Small intestine (tissue), 7 donors: ENCODE results near the gene DHX15. TPM values are rescaled to one million over a fixed set of nuclear protein-coding genes. Genes with fewer than 3 reads are reported as not detected.

Experiments
- DNase-seq, 2 donors: peaks; one replicate each; pipeline versions ENCODE4 v3.0.0 to v3.0.0-alpha.2; 2013
- FAIRE-seq: peaks from 2 replicates; lab custom pipeline; 2012; peaks lifted over from hg19 to GRCh38; lab: Jason Lieb, UNC
- H3K27ac ChIP-seq, 3 donors: one replicate each; pipeline ENCODE4 v1.5.1; 2013; ENCODE audit warnings: low read length in 2 of 3, mild to moderate bottlenecking in 2 of 3, control low read depth in 1 of 3, inconsistent platforms in 1 of 3, low read depth in 1 of 3, moderate library complexity in 1 of 3
- H3K27me3 ChIP-seq, 3 donors: one replicate each; pipeline ENCODE4 v1.6.1; 2013; ENCODE audit warnings: low read length in 3 of 3, inconsistent platforms in 1 of 3; ENCODE audit not compliant: control insufficient read depth in 3 of 3, insufficient read depth in 3 of 3
- H3K36me3 ChIP-seq, 3 donors: one replicate each; pipeline ENCODE4 v1.6.1; 2013; ENCODE audit warnings: low read length in 3 of 3, inconsistent platforms in 1 of 3, low read depth in 1 of 3, mild to moderate bottlenecking in 1 of 3, moderate library complexity in 1 of 3; ENCODE audit not compliant: control insufficient read depth in 3 of 3, insufficient read depth in 2 of 3
- H3K4me1 ChIP-seq, 3 donors: one replicate each; pipeline ENCODE4 v1.6.1; 2013; ENCODE audit warnings: low read length in 2 of 3, inconsistent platforms in 1 of 3, low read depth in 1 of 3, mild to moderate bottlenecking in 1 of 3, moderate library complexity in 1 of 3; ENCODE audit not compliant: control insufficient read depth in 3 of 3, insufficient read depth in 2 of 3
- H3K4me3 ChIP-seq, 3 donors: one replicate each; pipeline ENCODE4 v1.5.1; 2013; ENCODE audit warnings: low read length in 3 of 3, control low read depth in 1 of 3, inconsistent platforms in 1 of 3, low read depth in 1 of 3, mild to moderate bottlenecking in 1 of 3, moderate library complexity in 1 of 3
- H3K9me3 ChIP-seq, 2 donors: one replicate each; pipeline ENCODE4 v1.6.1; 2013; ENCODE audit warnings: low read depth in 1 of 2, low read length in 1 of 2; ENCODE audit not compliant: control insufficient read depth in 2 of 2, insufficient read depth in 1 of 2
- WGBS, 3 donors: extraction: QIAGEN DNeasy Blood & Tissue Kit; methylation state at CpG; one replicate each; pipeline ENCODE4 v1.1.7; 2013; 5-methylcytosine and 5-hydroxymethylcytosine counted together
- polyA plus RNA-seq, 4 donors: library from polyadenylated mRNA; stranded (reverse) in 3 of 4; unstranded in 1 of 4; fragments of 200-250 nt in 3 of 4; fragments of 120-200 nt in 1 of 4; gene quantifications; one replicate each; pipeline versions ENCODE4 v1.2.1 to v1.2.3, GENCODE V29; 2013
- donor health status: healthy with polysubstance abuse.
- donor health status: control.
- donor health status: control.
- donor health status: Bipolar disorder and iron deficiency.
- donor health status: healthy.

DHX15 gene
- polyA plus RNA-seq, 4 donors, result 47.6 to 129 (median 54.2) TPM

GRCh38 chr4:24488399-24489164 lies 95.8 kb downstream of the DHX15 start:
- Histone ChIP-seq H3K4me1 (no peaks in the 10 kb centered on the region), H3K9me3 (no peaks in the 10 kb centered on the region), H3K36me3 (no peaks in the 10 kb centered on the region), H3K27ac (no peak overlapping the region), H3K27me3 (peaks cover 0 to 17% (median 0%) of the 10 kb centered on the region in 3 donors), H3K4me3 (no peak overlapping the region)
- WGBS, 3 donors, result 25 to 33% (median 27%) methylated on average over 15 of the region's 15 CpGs
- DNase-seq (peak; percentile 61 to 72), FAIRE-seq (no peak)

- no peak for DNase-seq
- Histone ChIP-seq H3K4me1 (no peaks in the 10 kb centered on the region), H3K4me3 (no peak overlapping the region), H3K27me3 (peaks cover 0 to 14% (median 0%) of the 10 kb centered on the region in 3 donors), H3K27ac (no peak overlapping the region), H3K36me3 (no peaks in the 10 kb centered on the region), H3K9me3 (no peaks in the 10 kb centered on the region)
- WGBS, 3 donors, result 91 to 100% (median 92%) methylated on average over 4 of the region's 4 CpGs
- no peak for FAIRE-seq
These were observed 101.5 kb downstream of the DHX15 start for GRCh38 chr4:24482871-24483270.

- peaks cover 0 to 31% (median 1%) of the 10 kb centered on the region in 3 donors for H3K27me3 ChIP-seq
These were observed 106.4 kb downstream of the DHX15 start for GRCh38 chr4:24477919-24478318.

More at GRCh38 chr4:24477919-24478318, 106.4 kb downstream of the DHX15 start:
- WGBS, 3 donors, result 33 to 57% (median 46%) methylated on average over 5 of the region's 5 CpGs
- H3K4me1 ChIP-seq, result peaks cover 0 to 4% (median 0%) of the 10 kb centered on the region in 3 donors
- FAIRE-seq (no peak), DNase-seq (peak in 1 of 2 donors; percentile 42)
- no peak overlapping the region for H3K27ac ChIP-seq
- no peaks in the 10 kb centered on the region for H3K9me3 ChIP-seq
- H3K4me3 ChIP-seq, result no peak overlapping the region
- H3K36me3 ChIP-seq, result no peaks in the 10 kb centered on the region

Other genes starting within 250 kb of the DHX15 start
- gene SOD3, start 211.0 kb upstream of the DHX15 start, polyA plus RNA-seq, result 10 to 100 TPM in 1 of 4 donors, 1 to 10 TPM in 1, under 1 TPM in 1, not detected in 1; 0.90 to 15.6 (median 1.6) TPM